Body of pancreas (tissue), 4 donors: ENCODE data around the gene PGM2. TPM values are rescaled to one million over a fixed set of nuclear protein-coding genes. Genes with fewer than 3 reads are reported as not detected.

Experiments used
- ATAC-seq: fragments of 150-250 bp; one replicate; pipeline ENCODE4 v1.9.1; 2016
- DNase-seq, 4 donors: peaks; one replicate each; pipeline ENCODE4 v3.0.0-alpha.2; 2019
- H3K27ac ChIP-seq, 4 donors: fragments of 200-600 bp; sonication (generic); 1 replicate in 3 of 4; 2 replicates in 1 of 4; pipeline versions ENCODE4 v1.5.1 to v1.6.1; 2016 to 2019; ENCODE audit warnings: mild to moderate bottlenecking in 1 of 4, mixed read lengths in 1 of 4, moderate library complexity in 1 of 4
- H3K27me3 ChIP-seq, 2 donors: fragments of 200-600 bp; sonication (generic); one replicate each; pipeline ENCODE4 v1.6.0; 2016; ENCODE audit warnings: mild to moderate bottlenecking in 1 of 2
- H3K36me3 ChIP-seq, 2 donors: fragments of 200-600 bp; sonication (generic); replicated peaks in 1 of 2; 2 replicates each; pipeline ENCODE4 v1.5.1; 2016; ENCODE audit warnings: low read depth in 2 of 2; ENCODE audit not compliant: insufficient read depth in 1 of 2
- H3K4me1 ChIP-seq: fragments of 200-600 bp; sonication (generic); one replicate; pipeline ENCODE4 v1.6.0; 2016
- H3K4me3 ChIP-seq, 2 donors: fragments of 200-600 bp; sonication (generic); 1 replicate in 1 of 2; 2 replicates in 1 of 2; pipeline ENCODE4 v1.5.1; 2016 to 2019
- H3K9me3 ChIP-seq, 3 donors: fragments of 200-600 bp; sonication (generic); 1 replicate in 2 of 3; 2 replicates in 1 of 3; pipeline ENCODE4 v1.5.1; 2016
- POLR2A ChIP-seq, 3 donors: fragments of 450-650 bp; IDR thresholded peaks; one replicate each; pipeline ENCODE4 v1.6.1; 2016; ENCODE audit warnings: antibody characterized with exemption in 3 of 3, mild to moderate bottlenecking in 2 of 3
- WGBS, 2 donors: methylation state at CpG; one replicate each; pipeline ENCODE4 v1.1.5; 2017; 5-methylcytosine and 5-hydroxymethylcytosine counted together
- intact Hi-C: fragments of 100-400 bp; cut with DNase I; formaldehyde crosslinking; loops from one replicate; pipeline ENCODE4 v1.15.1; 2023
- total RNA-seq, 2 donors: library from RNA; depleted of rRNA; stranded (reverse); fragments of >200 nt; gene quantifications; one replicate each; pipeline ENCODE4 v1.1.0, GENCODE V29; 2016
- TF ChIP-seq, protein P1 (sequence below), 7 experiments: fragments of 450-650 bp in 4 of 7; fragments of 200-600 bp in 3 of 7; sonication (generic) in 3 of 7; IDR thresholded peaks; one replicate each; pipeline ENCODE4 v1.5.1; 2016 to 2019; ENCODE audit warnings: antibody characterized with exemption in 7 of 7

PGM2 gene
- total RNA-seq, 2 donors from 2014 or later: 6.0 to 39.2 TPM

DNA sequence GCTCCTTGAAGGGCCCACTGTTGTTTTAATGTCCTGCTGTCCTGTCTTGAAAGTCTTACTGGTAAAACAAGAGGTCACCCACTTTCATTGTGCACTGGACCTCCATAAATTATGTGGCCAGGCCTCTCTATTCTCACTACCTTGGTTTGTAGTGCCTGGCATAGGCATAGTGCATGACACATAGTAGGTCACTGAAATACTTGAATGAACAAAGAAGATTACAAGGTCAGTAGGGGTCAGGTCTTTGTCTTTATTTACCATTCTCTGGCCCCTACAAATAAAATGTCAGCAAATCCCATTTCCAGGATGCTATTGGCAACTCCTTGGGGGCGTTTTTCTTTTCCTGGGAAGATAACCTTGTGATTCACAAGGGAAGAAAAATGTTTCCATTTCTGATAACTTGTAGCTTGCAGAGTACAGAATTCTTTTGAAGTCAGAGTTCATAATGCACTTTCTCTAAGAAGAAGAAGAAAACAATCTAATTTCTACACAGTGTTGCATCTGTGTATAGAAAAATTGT is 1.4 kb downstream of the PGM2 start:
- no peak for DNase-seq
- no peak overlapping the region for H3K4me3 ChIP-seq
- TF ChIP-seq, protein P1, sequence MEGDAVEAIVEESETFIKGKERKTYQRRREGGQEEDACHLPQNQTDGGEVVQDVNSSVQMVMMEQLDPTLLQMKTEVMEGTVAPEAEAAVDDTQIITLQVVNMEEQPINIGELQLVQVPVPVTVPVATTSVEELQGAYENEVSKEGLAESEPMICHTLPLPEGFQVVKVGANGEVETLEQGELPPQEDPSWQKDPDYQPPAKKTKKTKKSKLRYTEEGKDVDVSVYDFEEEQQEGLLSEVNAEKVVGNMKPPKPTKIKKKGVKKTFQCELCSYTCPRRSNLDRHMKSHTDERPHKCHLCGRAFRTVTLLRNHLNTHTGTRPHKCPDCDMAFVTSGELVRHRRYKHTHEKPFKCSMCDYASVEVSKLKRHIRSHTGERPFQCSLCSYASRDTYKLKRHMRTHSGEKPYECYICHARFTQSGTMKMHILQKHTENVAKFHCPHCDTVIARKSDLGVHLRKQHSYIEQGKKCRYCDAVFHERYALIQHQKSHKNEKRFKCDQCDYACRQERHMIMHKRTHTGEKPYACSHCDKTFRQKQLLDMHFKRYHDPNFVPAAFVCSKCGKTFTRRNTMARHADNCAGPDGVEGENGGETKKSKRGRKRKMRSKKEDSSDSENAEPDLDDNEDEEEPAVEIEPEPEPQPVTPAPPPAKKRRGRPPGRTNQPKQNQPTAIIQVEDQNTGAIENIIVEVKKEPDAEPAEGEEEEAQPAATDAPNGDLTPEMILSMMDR (IDR thresholded peaks at IDR 0.05): no peak
- no peak for TF ChIP-seq POLR2A (IDR thresholded peaks at IDR 0.05)
- H3K36me3 ChIP-seq: no peaks in the 10 kb centered on the region
- ATAC-seq: no peak
- peaks cover 16% of the 10 kb centered on the region for H3K4me1 ChIP-seq
- H3K27me3 ChIP-seq: no peaks in the 10 kb centered on the region
- H3K9me3 ChIP-seq: no peaks in the 10 kb centered on the region
- intact Hi-C loops: no loop called here
- 61 to 65% methylated on average over 1 of the region's 1 CpG for WGBS, 2 donors
- H3K27ac ChIP-seq: no peak overlapping the region

DNA sequence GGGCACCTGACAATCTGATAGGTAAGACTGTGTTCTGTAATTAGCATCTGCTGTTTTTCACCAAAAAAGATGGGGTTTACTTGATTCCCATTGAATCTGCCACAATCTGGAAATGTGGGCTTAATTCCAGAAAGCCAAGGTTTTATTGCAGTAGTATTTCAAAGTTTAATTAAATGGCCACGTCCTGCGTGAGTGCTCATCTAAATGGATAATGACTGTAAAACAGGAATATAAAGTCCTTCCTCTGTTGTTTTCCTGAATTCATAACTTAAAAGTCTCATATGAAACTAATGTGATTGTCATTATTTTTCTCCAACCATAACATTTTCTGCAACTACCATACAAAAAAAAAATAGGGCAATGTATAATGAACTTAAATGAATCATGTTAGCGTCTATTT is 2.4 kb downstream of the PGM2 start:
- H3K36me3 ChIP-seq: no peaks in the 10 kb centered on the region

DNA sequence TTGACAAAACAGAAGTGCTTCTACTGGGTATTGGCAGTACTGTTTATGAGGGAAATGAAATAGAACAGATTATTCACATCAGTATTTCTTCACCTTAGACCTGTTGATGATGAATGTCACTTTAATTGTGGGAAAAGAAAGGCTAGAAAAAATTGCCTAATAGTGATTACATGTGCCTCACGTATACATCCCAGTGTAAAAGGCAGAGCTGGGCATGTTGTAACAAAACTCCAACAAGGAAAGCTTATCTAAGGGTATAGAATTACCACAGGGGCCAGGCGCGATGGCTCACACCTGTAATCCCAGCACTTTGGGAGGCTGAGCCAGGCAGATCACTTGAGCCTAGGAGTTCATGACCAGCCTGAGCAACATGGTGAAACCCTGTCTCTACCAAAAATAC is 4.2 kb downstream of the PGM2 start:
- Histone ChIP-seq H3K27ac (no peak overlapping the region), H3K4me3 (no peak overlapping the region), H3K36me3 (no peaks in the 10 kb centered on the region), H3K27me3 (no peaks in the 10 kb centered on the region), H3K4me1 (peaks cover 11% of the 10 kb centered on the region), H3K9me3 (no peaks in the 10 kb centered on the region)
- DNase-seq (no peak), ATAC-seq (no peak)
- WGBS, 2 donors: 92 to 98% methylated on average over 3 of the region's 3 CpGs
- intact Hi-C loops: no loop called here
- TF ChIP-seq, protein P1 (IDR thresholded peaks at IDR 0.05): no peak
- no peak for TF ChIP-seq POLR2A (IDR thresholded peaks at IDR 0.05)

More for the DNA sequence above, 2.4 kb downstream of the PGM2 start:
- 90% methylated on average over 3 of the region's 3 CpGs for WGBS, 2 donors
- Histone ChIP-seq H3K4me1 (peaks cover 16% of the 10 kb centered on the region), H3K9me3 (no peaks in the 10 kb centered on the region), H3K27me3 (no peaks in the 10 kb centered on the region), H3K27ac (no peak overlapping the region), H3K4me3 (no peak overlapping the region)
- ATAC-seq (no peak), DNase-seq (no peak)
- TF ChIP-seq, protein P1 (IDR thresholded peaks at IDR 0.05): no peak
- no peak for TF ChIP-seq POLR2A (IDR thresholded peaks at IDR 0.05)
- intact Hi-C loops: no loop called here

DNA sequence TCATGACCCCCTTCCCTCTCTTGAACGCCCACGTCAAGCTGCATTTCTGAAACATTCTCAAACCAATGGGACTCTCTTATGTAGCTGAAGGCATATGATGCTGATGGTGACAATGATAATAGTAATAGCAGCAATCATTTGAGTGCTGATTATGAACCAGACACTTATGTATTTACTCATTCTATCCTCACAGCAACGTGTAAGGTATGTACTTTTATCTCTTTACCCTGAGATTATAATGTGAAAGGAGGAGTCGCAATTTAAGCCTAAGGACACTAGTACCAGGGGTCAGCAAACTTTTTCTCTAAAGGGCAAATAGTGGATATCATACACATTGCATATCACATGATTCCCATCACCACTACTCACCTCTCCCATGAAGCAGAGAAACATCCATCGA is 8.5 kb downstream of the PGM2 start:
- intact Hi-C loops: no loop called here
- DNase-seq: no peak
- TF ChIP-seq, protein P1 (IDR thresholded peaks at IDR 0.05): no peak
- no peak for TF ChIP-seq POLR2A (IDR thresholded peaks at IDR 0.05)
- WGBS, 2 donors: 85 to 87% methylated on average over 5 of the region's 5 CpGs
- Histone ChIP-seq H3K4me3 (no peak overlapping the region), H3K4me1 (no peaks in the 10 kb centered on the region), H3K9me3 (no peaks in the 10 kb centered on the region), H3K36me3 (no peaks in the 10 kb centered on the region), H3K27ac (no peak overlapping the region), H3K27me3 (no peaks in the 10 kb centered on the region)
- no peak for ATAC-seq

DNA sequence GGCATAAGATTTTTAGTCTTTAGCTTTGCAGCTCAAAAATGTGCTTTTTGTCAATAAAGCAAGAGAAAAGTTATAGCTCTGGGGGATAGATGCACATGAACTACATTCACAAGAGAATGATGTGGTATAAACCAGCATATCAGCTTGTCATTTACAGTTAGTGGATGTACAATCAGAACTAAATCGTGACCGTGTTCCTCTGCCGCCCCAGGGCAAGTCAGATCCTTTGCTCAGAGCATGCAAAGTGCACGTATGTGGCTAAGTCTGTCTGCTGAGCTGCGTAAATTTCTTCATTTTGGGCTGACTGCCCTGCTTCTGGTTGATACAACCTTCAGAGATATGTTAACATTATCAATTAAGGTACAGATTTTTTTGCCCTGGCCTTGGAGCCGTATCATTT is 9.3 kb downstream of the PGM2 start:
- no peaks in the 10 kb centered on the region for H3K27me3 ChIP-seq
- no peak overlapping the region for H3K4me3 ChIP-seq
- H3K27ac ChIP-seq: no peak overlapping the region
- peaks cover 0 to 2% of the 10 kb centered on the region in 2 donors for H3K36me3 ChIP-seq
- TF ChIP-seq, protein P1 (IDR thresholded peaks at IDR 0.05): no peak
- no peak for TF ChIP-seq POLR2A (IDR thresholded peaks at IDR 0.05)
- intact Hi-C loops: no loop called here
- no peak for ATAC-seq
- DNase-seq: no peak
- WGBS, 2 donors: 76 to 79% methylated on average over 6 of the region's 6 CpGs
- H3K9me3 ChIP-seq: no peaks in the 10 kb centered on the region
- no peaks in the 10 kb centered on the region for H3K4me1 ChIP-seq
